NAMALWA (cell line): ENCODE results near the gene MIPOL1.

Experiments used
- DNase-seq: peaks from one replicate; pipeline ENCODE4 v3.0.0-alpha.2; 2015; ENCODE audit warnings: low spot score

Gene MIPOL1

GRCh38 chr14:37464192-37464858 lies 266.6 kb downstream of the MIPOL1 start:
- DNase-seq: no peak

- DNase-seq: no peak
These were observed 268.4 kb downstream of the MIPOL1 start for GRCh38 chr14:37466003-37466622.

- no peak for DNase-seq
These were observed 268.9 kb downstream of the MIPOL1 start for GRCh38 chr14:37466623-37467088.

GRCh38 chr14:37469650-37470049 lies 271.9 kb downstream of the MIPOL1 start:
- no peak for DNase-seq

GRCh38 chr14:37470251-37470650 lies 272.5 kb downstream of the MIPOL1 start:
- DNase-seq: no peak

- no peak for DNase-seq
These were observed 275.2 kb downstream of the MIPOL1 start for GRCh38 chr14:37472906-37473305.

GRCh38 chr14:37474191-37474590 lies 276.5 kb downstream of the MIPOL1 start:
- DNase-seq: no peak

- DNase-seq: no peak
These were observed 282.9 kb downstream of the MIPOL1 start for GRCh38 chr14:37480446-37481290.

GRCh38 chr14:37482428-37482827 lies 284.7 kb downstream of the MIPOL1 start:
- no peak for DNase-seq

GRCh38 chr14:37483672-37484071 lies 285.9 kb downstream of the MIPOL1 start:
- DNase-seq: no peak

GRCh38 chr14:37490607-37491006 lies 292.9 kb downstream of the MIPOL1 start:
- DNase-seq: no peak

GRCh38 chr14:37491076-37491475 lies 293.3 kb downstream of the MIPOL1 start:
- no peak for DNase-seq

GRCh38 chr14:37493606-37494005 lies 295.9 kb downstream of the MIPOL1 start:
- DNase-seq: no peak

GRCh38 chr14:37497422-37497821 lies 299.7 kb downstream of the MIPOL1 start:
- DNase-seq: no peak

- no peak for DNase-seq
These were observed 304.1 kb downstream of the MIPOL1 start for GRCh38 chr14:37501877-37502276.

GRCh38 chr14:37508503-37508902 lies 310.8 kb downstream of the MIPOL1 start:
- no peak for DNase-seq

- DNase-seq: no peak
These were observed 314.4 kb downstream of the MIPOL1 start for GRCh38 chr14:37512173-37512572.

- no peak for DNase-seq
These were observed 318.0 kb downstream of the MIPOL1 start for GRCh38 chr14:37515771-37516170.

GRCh38 chr14:37526994-37527393 lies 329.3 kb downstream of the MIPOL1 start:
- no peak for DNase-seq

GRCh38 chr14:37539992-37540391 lies 342.3 kb downstream of the MIPOL1 start:
- DNase-seq: no peak

- DNase-seq: no peak
These were observed 346.7 kb downstream of the MIPOL1 start for GRCh38 chr14:37544407-37544806.

GRCh38 chr14:37545174-37545573 lies 347.4 kb downstream of the MIPOL1 start:
- DNase-seq: no peak
